HG03159 (cell line): Measurements from ENCODE around the gene MDM4.
A peak's percentile ranks its signal among the peaks of the same experiment; 100 is the strongest.
"Not testable (repeated sequence)": the region's sequence is repeated elsewhere in the genome, so short reads cannot be mapped to it uniquely, and the experiment has no call there.

Experiments
- ATAC-seq: cut with Tn5 transposase; IDR thresholded peaks from one replicate; pipeline ENCODE4 v1.9.1; 2021; ENCODE audit warnings: mild to moderate bottlenecking, moderate library complexity; ENCODE audit not compliant: unreplicated experiment

Gene MDM4

GRCh38 chr1:204560002-204560401, 43.8 kb downstream of the MDM4 start:
- not testable (repeated sequence) for ATAC-seq

GRCh38 chr1:204560590-204561150, 44.5 kb downstream of the MDM4 start:
- ATAC-seq: no peak

GRCh38 chr1:204562075-204562990, 46.1 kb downstream of the MDM4 start:
- ATAC-seq: no peak

- no peak for ATAC-seq
Measured at GRCh38 chr1:204563307-204563706, 47.1 kb downstream of the MDM4 start.

GRCh38 chr1:204563780-204564179, 47.6 kb downstream of the MDM4 start:
- ATAC-seq: no peak

- ATAC-seq: peak; percentile 75
Measured at GRCh38 chr1:204564835-204565234, 48.6 kb downstream of the MDM4 start.

- ATAC-seq: peak; percentile 44
Measured at GRCh38 chr1:204565617-204566582, 49.7 kb downstream of the MDM4 start.

GRCh38 chr1:204566583-204566955, 50.4 kb downstream of the MDM4 start:
- no peak for ATAC-seq

- no peak for ATAC-seq
Measured at GRCh38 chr1:204567071-204567470, 50.9 kb downstream of the MDM4 start.

- ATAC-seq: no peak
Measured at GRCh38 chr1:204568576-204569315, 52.5 kb downstream of the MDM4 start.

GRCh38 chr1:204569478-204569877, 53.3 kb downstream of the MDM4 start:
- ATAC-seq: no peak

GRCh38 chr1:204570021-204570420, 53.8 kb downstream of the MDM4 start:
- ATAC-seq: not testable (repeated sequence)

GRCh38 chr1:204571128-204571527, 54.9 kb downstream of the MDM4 start:
- no peak for ATAC-seq

- no peak for ATAC-seq
Measured at GRCh38 chr1:204571631-204572030, 55.4 kb downstream of the MDM4 start.

- no peak for ATAC-seq
Measured at GRCh38 chr1:204572923-204573922, 57.0 kb downstream of the MDM4 start.

- ATAC-seq: no peak
Measured at GRCh38 chr1:204574016-204574864, 58.0 kb downstream of the MDM4 start.

- ATAC-seq: no peak
Measured at GRCh38 chr1:204574865-204575163, 58.6 kb downstream of the MDM4 start.
